Stomach (tissue), 9 donors: Measurements from ENCODE around the gene HACL1. TPM values are rescaled to one million over a fixed set of nuclear protein-coding genes. Genes with fewer than 3 reads are reported as not detected.
A peak's percentile ranks its signal among the peaks of the same experiment; 100 is the strongest.

Source experiments
- DNase-seq, 2 donors: peaks; one replicate each; pipeline versions ENCODE4 v3.0.0 to v3.0.0-alpha.2; 2013 to 2019
- H3K27ac ChIP-seq, 5 donors: fragments of 200-600 bp in 4 of 5; sonication (generic) in 4 of 5; one replicate each; pipeline ENCODE4 v1.5.1; 2013 to 2019; ENCODE audit warnings: mild to moderate bottlenecking in 1 of 5, moderate library complexity in 1 of 5
- H3K27me3 ChIP-seq, 3 donors: fragments of 200-600 bp; sonication (generic); one replicate each; pipeline ENCODE4 v1.5.1; 2017 to 2019; ENCODE audit warnings: mixed run types in 1 of 3
- H3K36me3 ChIP-seq, 4 donors: fragments of 200-600 bp; sonication (generic); 1 replicate in 3 of 4; 2 replicates in 1 of 4; pipeline ENCODE4 v1.5.1; 2016 to 2019
- H3K4me1 ChIP-seq, 4 donors: fragments of 200-600 bp; sonication (generic); one replicate each; pipeline ENCODE4 v1.5.1; 2016 to 2019
- H3K4me3 ChIP-seq, 4 donors: fragments of 200-600 bp; sonication (generic) in 3 of 4; one replicate each; pipeline ENCODE4 v1.5.1; 2016 to 2019; ENCODE audit warnings: mild to moderate bottlenecking in 1 of 4
- H3K9me3 ChIP-seq, 4 donors: fragments of 200-600 bp; sonication (generic); one replicate each; pipeline ENCODE4 v1.5.1; 2016 to 2019
- EP300 ChIP-seq: sonication (generic); formaldehyde crosslinking; IDR thresholded peaks from one replicate; pipeline ENCODE4 v1.6.1; 2017; ENCODE audit warnings: antibody characterized with exemption
- POLR2A ChIP-seq, 4 donors: fragments of 450-650 bp; IDR thresholded peaks; one replicate each; pipeline ENCODE4 v1.6.1; 2016; ENCODE audit warnings: antibody characterized with exemption in 4 of 4, control low read depth in 2 of 4, mild to moderate bottlenecking in 1 of 4, moderate library complexity in 1 of 4
- POLR2AphosphoS5 ChIP-seq, 3 donors: sonication (generic); formaldehyde crosslinking; IDR thresholded peaks; one replicate each; pipeline ENCODE4 v1.6.1; 2016; ENCODE audit warnings: antibody characterized with exemption in 3 of 3
- WGBS, 5 donors: extraction: QIAGEN DNeasy Blood & Tissue Kit in 3 of 5; methylation state at CpG; one replicate each; pipeline versions ENCODE4 v1.1.5 to v1.1.7; 2013 to 2018; 5-methylcytosine and 5-hydroxymethylcytosine counted together
- intact Hi-C: fragments of 100-400 bp; cut with DNase I; formaldehyde crosslinking; loops from one replicate; pipeline ENCODE4 v1.15.1; 2023; ENCODE audit warnings: low total_unique reads
- polyA plus RNA-seq, 3 donors: library from polyadenylated mRNA; stranded (reverse); fragments of 200-250 nt; gene quantifications; one replicate each; pipeline ENCODE4 v1.2.3, GENCODE V29; 2013
- total RNA-seq, 5 donors: library from RNA; depleted of rRNA; stranded (reverse); fragments of >200 nt; gene quantifications; one replicate each; pipeline versions ENCODE4 v1.1.0 to v1.2.3, GENCODE V29; 2014 to 2016
- TF ChIP-seq, protein P1 (sequence below), 7 experiments: fragments of 450-650 bp in 4 of 7; fragments of 200-600 bp in 3 of 7; sonication (generic) in 3 of 7; IDR thresholded peaks; one replicate each; pipeline ENCODE4 v1.5.1; 2016 to 2019; ENCODE audit warnings: antibody characterized with exemption in 7 of 7, control low read depth in 2 of 7, mild to moderate bottlenecking in 1 of 7
- donor health status: healthy with polysubstance abuse.
- donor health status: Bipolar disorder and iron deficiency.
- donor health status: healthy.

HACL1 gene
- total and polyA plus RNA-seq, 8 donors: 13.9 to 46.7 (median 21.0) TPM

GRCh38 chr3:15556512-15556911 is 44.9 kb downstream of the HACL1 start:
- Histone ChIP-seq H3K4me1 (peaks cover 0 to 13% (median 4%) of the 10 kb centered on the region in 4 donors), H3K4me3 (no peak overlapping the region), H3K27ac (peak overlapping the region in 1 of 5 donors; percentile 43), H3K9me3 (no peaks in the 10 kb centered on the region), H3K36me3 (peaks cover 11 to 53% (median 31%) of the 10 kb centered on the region in 4 donors), H3K27me3 (no peaks in the 10 kb centered on the region)
- peak in 1 of 2 donors; percentile 32 for DNase-seq
- TF ChIP-seq, protein P1, sequence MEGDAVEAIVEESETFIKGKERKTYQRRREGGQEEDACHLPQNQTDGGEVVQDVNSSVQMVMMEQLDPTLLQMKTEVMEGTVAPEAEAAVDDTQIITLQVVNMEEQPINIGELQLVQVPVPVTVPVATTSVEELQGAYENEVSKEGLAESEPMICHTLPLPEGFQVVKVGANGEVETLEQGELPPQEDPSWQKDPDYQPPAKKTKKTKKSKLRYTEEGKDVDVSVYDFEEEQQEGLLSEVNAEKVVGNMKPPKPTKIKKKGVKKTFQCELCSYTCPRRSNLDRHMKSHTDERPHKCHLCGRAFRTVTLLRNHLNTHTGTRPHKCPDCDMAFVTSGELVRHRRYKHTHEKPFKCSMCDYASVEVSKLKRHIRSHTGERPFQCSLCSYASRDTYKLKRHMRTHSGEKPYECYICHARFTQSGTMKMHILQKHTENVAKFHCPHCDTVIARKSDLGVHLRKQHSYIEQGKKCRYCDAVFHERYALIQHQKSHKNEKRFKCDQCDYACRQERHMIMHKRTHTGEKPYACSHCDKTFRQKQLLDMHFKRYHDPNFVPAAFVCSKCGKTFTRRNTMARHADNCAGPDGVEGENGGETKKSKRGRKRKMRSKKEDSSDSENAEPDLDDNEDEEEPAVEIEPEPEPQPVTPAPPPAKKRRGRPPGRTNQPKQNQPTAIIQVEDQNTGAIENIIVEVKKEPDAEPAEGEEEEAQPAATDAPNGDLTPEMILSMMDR (IDR thresholded peaks at IDR 0.05): no peak
- no peak for TF ChIP-seq EP300
- TF ChIP-seq POLR2A (IDR thresholded peaks at IDR 0.05): no peak
- TF ChIP-seq POLR2AphosphoS5 (IDR thresholded peaks at IDR 0.05): no peak
- 60 to 81% (median 74%) methylated on average over 2 of the region's 2 CpGs for WGBS, 5 donors
- intact Hi-C loops: loop anchor here (10.0 kb wide), 1 partner anchor 132 kb away; the partner anchor contains the start of genes EAF1 and METTL6

DNA sequence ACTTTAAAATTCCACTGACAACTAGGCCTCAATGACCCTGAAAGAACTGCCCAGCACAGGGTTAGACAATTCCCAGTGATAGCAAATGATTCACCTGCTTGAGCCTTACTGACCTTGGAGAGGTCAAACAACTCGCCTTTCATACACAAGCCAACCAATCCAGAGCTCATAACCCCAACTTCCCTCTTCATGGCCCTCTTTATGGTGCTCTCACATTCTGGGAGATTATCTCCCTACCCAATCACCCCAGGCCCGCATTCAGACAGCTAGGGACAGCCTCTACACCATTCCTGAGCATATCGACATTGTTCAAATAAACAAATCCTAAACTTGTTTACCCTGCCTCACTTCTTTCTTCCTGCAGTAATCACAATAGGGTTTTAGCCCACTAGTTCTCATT is 47.6 kb downstream of the HACL1 start:
- no peak overlapping the region for H3K4me3 ChIP-seq
- no peaks in the 10 kb centered on the region for H3K9me3 ChIP-seq
- 63 to 76% (median 69%) methylated on average over 3 of the region's 3 CpGs for WGBS, 5 donors
- H3K36me3 ChIP-seq: peaks cover 0 to 42% (median 9%) of the 10 kb centered on the region in 4 donors
- DNase-seq: no peak
- H3K27me3 ChIP-seq: no peaks in the 10 kb centered on the region
- H3K4me1 ChIP-seq: peaks cover 0 to 13% (median 4%) of the 10 kb centered on the region in 4 donors
- no peak overlapping the region for H3K27ac ChIP-seq
- TF ChIP-seq POLR2A (IDR thresholded peaks at IDR 0.05): no peak
- TF ChIP-seq POLR2AphosphoS5 (IDR thresholded peaks at IDR 0.05): no peak
- TF ChIP-seq, protein P1 (IDR thresholded peaks at IDR 0.05): no peak
- TF ChIP-seq EP300: no peak
- intact Hi-C loops: loop anchor here (10.0 kb wide), 1 partner anchor 129 kb away; the partner anchor contains the start of genes EAF1 and METTL6

- TF ChIP-seq EP300: no peak
- TF ChIP-seq POLR2AphosphoS5 (IDR thresholded peaks at IDR 0.05): no peak
- TF ChIP-seq, protein P1 (IDR thresholded peaks at IDR 0.05): no peak
- no peak for TF ChIP-seq POLR2A (IDR thresholded peaks at IDR 0.05)
- intact Hi-C loops: loop anchor here (10.0 kb wide), 1 partner anchor 127 kb away; the partner anchor contains the start of genes EAF1 and METTL6
- no peaks in the 10 kb centered on the region for H3K9me3 ChIP-seq
- DNase-seq: no peak
- no peaks in the 10 kb centered on the region for H3K27me3 ChIP-seq
- peaks cover 0 to 3% (median 0%) of the 10 kb centered on the region in 4 donors for H3K4me1 ChIP-seq
- peaks cover 0 to 38% (median 7%) of the 10 kb centered on the region in 4 donors for H3K36me3 ChIP-seq
- H3K27ac ChIP-seq: no peak overlapping the region
- WGBS, 5 donors: 88 to 100% (median 95%) methylated on average over 1 of the region's 1 CpG
- H3K4me3 ChIP-seq: no peak overlapping the region
Measured at GRCh38 chr3:15551902-15552301, 49.5 kb downstream of the HACL1 start.

- WGBS, 5 donors: 72 to 92% (median 89%) methylated on average over 6 of the region's 6 CpGs
- no peak for DNase-seq
- Histone ChIP-seq H3K4me1 (no peaks in the 10 kb centered on the region), H3K27ac (no peak overlapping the region), H3K4me3 (no peak overlapping the region), H3K9me3 (no peaks in the 10 kb centered on the region), H3K27me3 (no peaks in the 10 kb centered on the region), H3K36me3 (peaks cover 0 to 34% (median 6%) of the 10 kb centered on the region in 4 donors)
- intact Hi-C loops: loop anchor here (10.0 kb wide), 1 partner anchor 125 kb away; the partner anchor contains the start of genes EAF1 and METTL6
- TF ChIP-seq, protein P1 (IDR thresholded peaks at IDR 0.05): no peak
- no peak for TF ChIP-seq POLR2A (IDR thresholded peaks at IDR 0.05)
- TF ChIP-seq EP300: no peak
- TF ChIP-seq POLR2AphosphoS5 (IDR thresholded peaks at IDR 0.05): no peak
Measured at GRCh38 chr3:15549846-15550245, 51.5 kb downstream of the HACL1 start.
